Stimulated activated CD4-positive, alpha-beta T cell treated with anti-CD3 and anti-CD28 coated beads, Interleukin-15, amount 100 ng/mL, for 1 hour (primary cell): Measurements from ENCODE around the gene PTPRK.
"Not testable (repeated sequence)": the region's sequence is repeated elsewhere in the genome, so short reads cannot be mapped to it uniquely, and the experiment has no call there.

Experiments
- DNase-seq, 2 donors: peaks; one replicate each; pipeline ENCODE4 v3.0.0-alpha.2; 2020; ENCODE audit warnings: low read depth in 1 of 2, low spot score in 1 of 2

The PTPRK gene

DNA sequence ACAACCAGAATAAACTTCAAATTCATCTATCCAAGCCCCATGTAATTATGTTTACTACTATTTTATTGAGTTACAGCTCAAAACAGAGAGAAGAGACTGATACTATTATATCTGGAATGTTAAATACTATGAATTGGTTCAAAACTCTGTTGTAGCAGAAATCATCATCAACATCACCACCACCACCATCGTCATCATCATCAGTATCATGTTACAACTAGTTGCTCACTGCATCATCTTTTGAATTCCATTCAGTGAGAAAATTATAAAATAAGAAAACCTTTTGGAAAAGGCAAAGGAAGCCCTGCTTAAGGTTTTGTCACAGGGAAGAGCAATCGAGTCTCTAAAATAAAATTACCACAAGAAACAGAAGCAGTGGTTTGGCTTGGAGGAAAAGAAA lies 583.3 kb downstream of the PTPRK start:
- DNase-seq: no peak

- no peak for DNase-seq
Observed at GRCh38 chr6:127934956-127935355, 585.4 kb downstream of the PTPRK start.

- DNase-seq: no peak
Observed at GRCh38 chr6:127933852-127934840, 586.3 kb downstream of the PTPRK start.

GRCh38 chr6:127933137-127933536 lies 587.3 kb downstream of the PTPRK start:
- DNase-seq: no peak

- DNase-seq: no peak
Observed at GRCh38 chr6:127932708-127933107, 587.7 kb downstream of the PTPRK start.

GRCh38 chr6:127926441-127926840 lies 594.0 kb downstream of the PTPRK start:
- not testable (repeated sequence) for DNase-seq

- DNase-seq: no peak
Observed at GRCh38 chr6:127924440-127924839, 596.0 kb downstream of the PTPRK start.

DNA sequence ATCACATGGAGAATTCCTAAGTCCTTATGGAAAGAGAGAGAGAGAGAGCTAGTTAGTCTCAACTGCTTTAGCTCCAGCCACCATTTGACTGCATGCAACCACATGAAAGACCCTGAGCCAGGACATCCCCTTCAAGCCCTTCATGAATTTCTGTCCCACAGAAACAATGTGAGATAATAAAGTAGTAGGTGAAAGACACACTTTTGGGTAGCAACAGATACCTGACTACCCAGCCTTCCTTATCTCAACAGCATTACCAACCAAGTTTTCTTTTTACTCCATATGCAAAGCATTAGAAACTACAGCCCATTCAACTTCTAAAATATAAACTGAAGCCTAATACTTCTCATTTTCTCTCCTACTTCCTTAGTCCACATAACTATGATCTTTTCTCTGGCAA lies 596.4 kb downstream of the PTPRK start:
- no peak for DNase-seq

DNA sequence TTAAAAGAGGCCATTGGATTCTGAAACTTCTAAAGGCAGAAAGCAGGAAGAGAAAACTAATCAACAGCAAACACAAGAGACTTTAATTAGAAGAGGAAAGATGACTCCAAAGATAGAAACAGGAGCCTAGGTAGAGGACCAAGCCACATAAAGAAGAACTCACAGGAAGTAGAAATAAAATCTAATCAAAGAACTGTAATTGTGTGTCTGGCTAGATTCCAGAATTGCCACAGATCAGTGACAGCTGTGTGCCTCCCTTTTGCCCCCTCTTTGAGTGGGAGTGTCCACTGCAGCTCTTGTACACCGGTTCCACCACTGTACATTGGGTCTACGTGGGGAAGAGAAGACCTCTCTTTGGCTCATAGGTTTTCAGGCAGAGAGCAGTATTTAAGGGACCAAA lies 597.3 kb downstream of the PTPRK start:
- no peak for DNase-seq

DNA sequence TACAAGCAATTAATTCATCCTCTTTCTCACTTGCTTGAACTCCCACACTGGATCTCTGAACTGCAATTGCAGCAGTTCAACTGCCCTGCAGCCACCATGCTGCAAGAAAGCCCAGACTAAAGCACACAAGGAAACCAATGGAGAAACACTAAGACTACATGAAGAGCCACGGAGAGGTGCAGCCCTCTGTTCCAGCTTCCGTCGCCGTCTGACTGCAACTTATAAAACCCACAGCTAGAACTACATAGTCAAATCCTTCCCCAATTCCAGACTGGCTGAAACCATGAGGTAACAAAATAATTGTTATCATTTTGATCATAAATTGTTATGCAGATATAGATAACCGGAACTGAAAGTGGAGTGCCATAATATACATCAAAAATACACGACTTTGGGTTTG lies 598.4 kb downstream of the PTPRK start:
- DNase-seq: no peak

DNA sequence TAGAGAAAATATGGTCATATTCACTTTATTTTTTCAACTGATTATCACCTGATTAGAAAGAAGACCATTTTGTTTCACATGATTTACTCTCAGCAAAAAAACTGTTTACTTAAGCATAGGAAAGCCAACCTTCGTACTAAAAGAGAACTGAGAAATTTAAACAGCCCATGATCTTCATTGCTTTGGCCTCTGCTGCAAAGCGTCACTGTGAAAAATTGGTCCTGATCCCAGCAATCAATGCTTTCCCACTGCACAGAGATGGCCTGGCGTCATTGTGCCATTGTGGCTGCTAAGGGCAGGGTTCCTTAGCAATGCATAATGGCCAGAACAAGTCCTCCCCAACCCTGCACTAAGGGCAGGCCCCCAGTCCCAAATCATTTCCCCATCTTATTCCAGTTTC lies 599.6 kb downstream of the PTPRK start:
- no peak for DNase-seq
